ENCODE results near the gene CNTNAP2. TPM values are rescaled to one million over a fixed set of nuclear protein-coding genes. Genes with fewer than 3 reads are reported as not detected.

CNTNAP2 gene
- total RNA-seq, 1 donor from 2014 or later: 9.2 TPM

DNA sequence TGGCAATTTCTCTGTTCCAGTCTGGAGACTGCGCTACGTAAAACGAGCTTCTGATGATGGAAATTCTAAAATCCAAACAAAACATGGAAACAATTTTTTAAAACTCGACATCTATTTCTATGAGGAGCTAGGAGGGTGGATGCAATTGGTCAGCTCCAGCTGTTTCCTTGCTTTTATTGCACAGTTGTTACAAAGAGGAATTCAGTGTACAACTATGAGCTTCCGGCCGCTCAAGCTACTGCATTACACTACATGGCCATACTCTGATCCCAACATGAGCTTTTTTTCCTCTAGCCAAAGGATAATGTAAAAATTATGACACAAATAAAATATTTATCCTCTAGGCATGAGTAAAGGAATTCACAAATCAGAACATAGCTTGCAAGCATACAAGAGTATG lies 2070.9 kb downstream of the CNTNAP2 start:
- H3K4me3 ChIP-seq (ENCODE audit: low read depth, low read length): no peak overlapping the region
- TF ChIP-seq, protein P1, sequence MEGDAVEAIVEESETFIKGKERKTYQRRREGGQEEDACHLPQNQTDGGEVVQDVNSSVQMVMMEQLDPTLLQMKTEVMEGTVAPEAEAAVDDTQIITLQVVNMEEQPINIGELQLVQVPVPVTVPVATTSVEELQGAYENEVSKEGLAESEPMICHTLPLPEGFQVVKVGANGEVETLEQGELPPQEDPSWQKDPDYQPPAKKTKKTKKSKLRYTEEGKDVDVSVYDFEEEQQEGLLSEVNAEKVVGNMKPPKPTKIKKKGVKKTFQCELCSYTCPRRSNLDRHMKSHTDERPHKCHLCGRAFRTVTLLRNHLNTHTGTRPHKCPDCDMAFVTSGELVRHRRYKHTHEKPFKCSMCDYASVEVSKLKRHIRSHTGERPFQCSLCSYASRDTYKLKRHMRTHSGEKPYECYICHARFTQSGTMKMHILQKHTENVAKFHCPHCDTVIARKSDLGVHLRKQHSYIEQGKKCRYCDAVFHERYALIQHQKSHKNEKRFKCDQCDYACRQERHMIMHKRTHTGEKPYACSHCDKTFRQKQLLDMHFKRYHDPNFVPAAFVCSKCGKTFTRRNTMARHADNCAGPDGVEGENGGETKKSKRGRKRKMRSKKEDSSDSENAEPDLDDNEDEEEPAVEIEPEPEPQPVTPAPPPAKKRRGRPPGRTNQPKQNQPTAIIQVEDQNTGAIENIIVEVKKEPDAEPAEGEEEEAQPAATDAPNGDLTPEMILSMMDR (conservative IDR thresholded peaks at IDR 0.05; ENCODE audit: low read depth, low read length): no peak
- no peak for DNase-seq (ENCODE audit: low read depth)

DNA sequence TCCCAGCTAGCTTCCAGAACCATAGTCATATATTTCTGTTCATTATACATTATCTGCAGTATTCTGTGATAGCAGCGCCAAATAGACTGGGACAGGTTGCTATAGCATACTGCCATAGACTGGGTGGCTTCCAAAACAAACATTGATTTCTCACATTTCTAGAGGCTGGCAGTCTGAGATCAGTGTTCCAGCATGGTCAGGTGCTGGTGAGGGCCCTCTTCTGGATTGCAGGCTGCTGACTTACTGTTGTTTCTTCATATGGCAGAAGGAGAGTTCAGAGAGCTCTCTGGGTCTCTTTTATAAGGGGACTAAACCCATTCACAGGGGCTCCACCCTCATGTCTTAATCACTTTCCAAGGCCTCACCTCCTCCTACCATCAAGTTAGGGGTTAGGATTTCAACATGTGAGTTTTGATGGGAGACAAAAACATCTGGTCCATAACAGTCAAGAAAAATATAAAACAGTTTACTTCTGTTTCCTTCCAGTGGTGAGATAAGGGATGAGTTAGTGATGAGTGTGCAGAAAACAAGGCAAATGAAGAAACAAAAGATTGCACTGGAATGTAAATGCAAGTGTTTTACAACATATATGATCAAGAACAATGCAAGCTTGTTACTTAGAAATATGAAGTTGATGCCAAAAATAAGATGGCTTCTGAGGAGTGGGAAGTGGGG lies 2074.9 kb downstream of the CNTNAP2 start:
- no peak overlapping the region for H3K4me3 ChIP-seq (ENCODE audit: low read depth, low read length)
- DNase-seq (ENCODE audit: low read depth): no peak
- TF ChIP-seq, protein P1 (conservative IDR thresholded peaks at IDR 0.05; ENCODE audit: low read depth, low read length): no peak

DNA sequence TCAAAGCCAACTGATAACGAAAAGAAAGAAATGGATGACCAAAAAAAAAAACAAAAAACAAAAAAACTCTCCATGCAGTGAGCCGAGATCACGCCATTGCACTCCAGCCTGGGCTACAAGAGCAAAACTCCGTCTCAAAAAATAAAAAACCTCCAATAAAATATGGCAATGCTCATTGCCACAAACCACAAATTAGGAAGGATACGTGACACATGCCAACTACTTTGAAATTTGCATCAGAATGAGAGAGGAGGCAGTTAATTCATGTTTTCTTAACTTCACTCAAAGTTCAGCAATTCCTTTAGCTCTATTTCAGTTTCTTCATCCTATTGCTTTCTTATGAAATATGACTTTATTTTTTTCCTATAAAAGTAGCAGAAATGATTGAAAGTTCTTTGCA lies 2075.9 kb downstream of the CNTNAP2 start:
- DNase-seq (ENCODE audit: low read depth): no peak
- TF ChIP-seq, protein P1 (conservative IDR thresholded peaks at IDR 0.05; ENCODE audit: low read depth, low read length): no peak
- H3K4me3 ChIP-seq (ENCODE audit: low read depth, low read length): no peak overlapping the region

DNA sequence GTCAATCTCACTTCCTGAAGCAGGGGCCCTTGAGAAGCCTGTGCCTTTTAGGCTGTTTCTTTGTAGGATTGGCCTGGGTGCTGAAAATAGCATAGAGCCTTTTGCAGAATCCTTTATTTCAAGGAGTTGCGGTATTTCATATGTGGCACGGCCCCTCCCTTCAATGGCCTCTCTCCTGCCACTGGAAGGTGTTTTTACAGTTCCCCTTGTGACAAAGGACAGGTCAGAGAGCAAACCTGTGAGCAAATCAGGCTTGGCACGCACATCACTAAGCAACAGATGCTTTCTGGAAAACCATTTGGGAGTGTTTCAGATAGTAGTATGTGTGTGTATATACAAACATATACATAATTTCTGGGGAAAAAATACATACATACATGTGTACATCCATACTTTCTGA lies 2085.4 kb downstream of the CNTNAP2 start:
- TF ChIP-seq, protein P1 (conservative IDR thresholded peaks at IDR 0.05; ENCODE audit: low read depth, low read length): no peak
- DNase-seq (ENCODE audit: low read depth): no peak
- no peak overlapping the region for H3K4me3 ChIP-seq (ENCODE audit: low read depth, low read length)

DNA sequence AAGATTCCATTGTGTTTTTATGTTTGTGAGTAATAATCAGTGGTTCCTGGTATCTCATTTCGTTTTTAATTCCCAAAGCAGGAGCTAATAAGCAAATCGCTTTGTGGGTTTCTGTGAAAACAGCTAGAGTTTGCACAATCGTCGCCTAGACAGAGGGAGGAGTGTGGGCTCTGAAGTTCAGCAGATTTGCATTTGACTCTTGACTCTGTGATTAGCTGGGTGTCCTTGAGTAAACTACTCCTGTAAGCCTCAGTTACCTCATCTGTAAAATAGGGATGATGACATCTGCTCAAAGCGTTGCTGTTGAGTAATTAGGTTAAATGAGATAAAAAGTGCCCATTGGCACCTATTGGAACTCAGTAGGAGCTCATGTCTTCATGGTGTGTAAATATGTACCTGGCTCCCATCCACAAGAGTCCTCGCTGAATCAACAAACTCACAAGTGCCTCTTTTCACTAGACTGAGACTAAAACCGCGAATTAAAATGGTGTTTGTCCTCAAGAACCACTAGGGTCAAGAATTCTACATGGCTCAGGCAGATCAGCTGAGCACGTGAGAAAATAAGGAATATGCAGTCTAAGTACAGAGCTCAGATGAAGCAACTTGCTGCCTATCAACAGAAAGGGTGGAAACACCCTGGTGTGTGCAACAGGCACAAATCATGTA lies 2088.2 kb downstream of the CNTNAP2 start:
- TF ChIP-seq, protein P1 (conservative IDR thresholded peaks at IDR 0.05; ENCODE audit: low read depth, low read length): no peak
- no peak for DNase-seq (ENCODE audit: low read depth)
- H3K4me3 ChIP-seq (ENCODE audit: low read depth, low read length): no peak overlapping the region

DNA sequence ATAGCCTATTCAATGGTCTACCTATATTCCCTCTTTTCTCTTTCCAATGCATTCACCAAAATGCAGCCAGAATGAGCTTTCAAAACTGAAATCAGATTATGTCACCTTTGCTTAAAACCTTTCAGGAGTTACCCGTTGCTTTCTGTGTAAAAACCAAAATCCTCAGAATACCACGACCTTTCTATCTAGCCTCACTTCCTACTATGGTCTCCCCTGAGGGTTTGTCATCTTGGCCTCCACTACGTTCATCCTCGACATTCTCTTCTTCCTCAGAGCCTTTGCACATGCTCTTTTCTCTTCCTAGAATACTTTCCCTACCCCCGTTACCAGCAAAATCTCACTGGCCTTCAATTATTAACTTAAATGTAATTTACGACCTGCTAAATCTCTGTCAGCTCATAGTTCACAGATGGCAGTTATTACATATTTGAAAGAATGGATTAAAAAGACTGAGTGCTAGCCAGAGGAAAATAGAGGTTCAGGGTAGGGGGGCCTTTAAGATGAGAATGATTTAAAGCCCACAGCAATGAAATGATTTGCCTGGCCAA lies 2093.1 kb downstream of the CNTNAP2 start:
- no peak for DNase-seq (ENCODE audit: low read depth)
- TF ChIP-seq, protein P1 (conservative IDR thresholded peaks at IDR 0.05; ENCODE audit: low read depth, low read length): no peak
- no peak overlapping the region for H3K4me3 ChIP-seq (ENCODE audit: low read depth, low read length)
